ENCODE measurements around the gene BACE1.

DNA sequence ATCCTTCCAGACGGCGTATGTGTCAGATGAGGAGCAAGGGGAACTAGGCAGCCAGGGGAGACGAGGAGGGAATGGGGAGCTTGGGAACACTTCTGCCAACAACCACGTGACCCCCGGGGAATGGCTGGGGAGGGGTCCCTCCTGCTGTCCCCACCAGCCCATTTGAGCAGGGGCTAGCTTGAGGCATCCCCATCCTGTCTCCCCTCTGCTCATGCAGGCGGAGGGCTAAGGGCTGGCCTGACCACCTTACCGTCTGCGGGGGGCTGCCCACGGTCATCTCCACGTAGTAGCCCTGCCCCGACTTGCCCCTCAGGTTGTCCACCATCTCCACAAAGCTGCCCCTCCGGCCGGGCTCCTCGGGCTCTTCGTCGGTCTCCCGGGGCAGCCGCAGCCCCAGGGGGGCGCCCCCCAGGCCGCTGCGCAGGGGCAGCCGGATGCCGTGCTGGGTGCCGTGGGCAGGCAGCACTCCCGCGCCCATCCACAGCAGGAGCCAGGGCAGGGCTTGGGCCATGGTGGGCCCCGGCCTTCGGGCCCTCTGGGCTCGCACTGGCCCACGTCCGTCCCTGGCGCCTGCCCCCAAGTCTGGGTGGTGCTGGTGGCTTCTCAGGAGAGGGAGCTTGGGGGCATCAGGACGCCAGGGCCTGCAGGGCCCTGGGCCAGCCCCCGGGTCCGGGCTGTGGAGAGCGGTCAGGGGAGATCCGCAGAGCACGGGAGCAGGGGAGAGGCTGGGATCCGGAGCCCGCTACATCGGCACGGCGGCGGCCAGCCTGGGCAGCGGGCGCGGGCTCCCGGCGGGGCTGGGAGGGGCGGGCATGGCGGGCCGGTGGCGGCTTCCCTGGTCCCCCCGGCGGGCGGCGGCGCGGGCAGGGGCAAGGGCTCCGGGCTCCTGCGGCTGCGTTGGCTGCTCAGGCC, 515 bp downstream of the BACE1 start:
- TF ChIP-seq TEAD4 (IDR thresholded peaks at IDR 0.05; ENCODE audit: borderline replicate concordance, insufficient read depth), result no peak
- TF ChIP-seq RFX5 (IDR thresholded peaks at IDR 0.05; ENCODE audit: low read length), result 0 out of 2 replicates have a peak, but pooled peaks have one; percentile 14
- TF ChIP-seq, protein P1, sequence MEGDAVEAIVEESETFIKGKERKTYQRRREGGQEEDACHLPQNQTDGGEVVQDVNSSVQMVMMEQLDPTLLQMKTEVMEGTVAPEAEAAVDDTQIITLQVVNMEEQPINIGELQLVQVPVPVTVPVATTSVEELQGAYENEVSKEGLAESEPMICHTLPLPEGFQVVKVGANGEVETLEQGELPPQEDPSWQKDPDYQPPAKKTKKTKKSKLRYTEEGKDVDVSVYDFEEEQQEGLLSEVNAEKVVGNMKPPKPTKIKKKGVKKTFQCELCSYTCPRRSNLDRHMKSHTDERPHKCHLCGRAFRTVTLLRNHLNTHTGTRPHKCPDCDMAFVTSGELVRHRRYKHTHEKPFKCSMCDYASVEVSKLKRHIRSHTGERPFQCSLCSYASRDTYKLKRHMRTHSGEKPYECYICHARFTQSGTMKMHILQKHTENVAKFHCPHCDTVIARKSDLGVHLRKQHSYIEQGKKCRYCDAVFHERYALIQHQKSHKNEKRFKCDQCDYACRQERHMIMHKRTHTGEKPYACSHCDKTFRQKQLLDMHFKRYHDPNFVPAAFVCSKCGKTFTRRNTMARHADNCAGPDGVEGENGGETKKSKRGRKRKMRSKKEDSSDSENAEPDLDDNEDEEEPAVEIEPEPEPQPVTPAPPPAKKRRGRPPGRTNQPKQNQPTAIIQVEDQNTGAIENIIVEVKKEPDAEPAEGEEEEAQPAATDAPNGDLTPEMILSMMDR (IDR thresholded peaks at IDR 0.05), result no peak
- TF ChIP-seq GABPA (IDR thresholded peaks at IDR 0.05; ENCODE audit: low read depth), result no peak
- TF ChIP-seq MXI1 (IDR thresholded peaks at IDR 0.05; ENCODE audit: low read depth, low read length), result no peak
- TF ChIP-seq POLR2AphosphoS5 (IDR thresholded peaks at IDR 0.05; ENCODE audit: low read depth, low read length), result no peak
- no peak for TF ChIP-seq TAF1 (IDR thresholded peaks at IDR 0.05; ENCODE audit: borderline replicate concordance, low read depth, low read length)
- TF ChIP-seq MEF2A (IDR thresholded peaks at IDR 0.05; ENCODE audit: borderline replicate concordance, low read depth), result no peak
- TF ChIP-seq, protein P2, sequence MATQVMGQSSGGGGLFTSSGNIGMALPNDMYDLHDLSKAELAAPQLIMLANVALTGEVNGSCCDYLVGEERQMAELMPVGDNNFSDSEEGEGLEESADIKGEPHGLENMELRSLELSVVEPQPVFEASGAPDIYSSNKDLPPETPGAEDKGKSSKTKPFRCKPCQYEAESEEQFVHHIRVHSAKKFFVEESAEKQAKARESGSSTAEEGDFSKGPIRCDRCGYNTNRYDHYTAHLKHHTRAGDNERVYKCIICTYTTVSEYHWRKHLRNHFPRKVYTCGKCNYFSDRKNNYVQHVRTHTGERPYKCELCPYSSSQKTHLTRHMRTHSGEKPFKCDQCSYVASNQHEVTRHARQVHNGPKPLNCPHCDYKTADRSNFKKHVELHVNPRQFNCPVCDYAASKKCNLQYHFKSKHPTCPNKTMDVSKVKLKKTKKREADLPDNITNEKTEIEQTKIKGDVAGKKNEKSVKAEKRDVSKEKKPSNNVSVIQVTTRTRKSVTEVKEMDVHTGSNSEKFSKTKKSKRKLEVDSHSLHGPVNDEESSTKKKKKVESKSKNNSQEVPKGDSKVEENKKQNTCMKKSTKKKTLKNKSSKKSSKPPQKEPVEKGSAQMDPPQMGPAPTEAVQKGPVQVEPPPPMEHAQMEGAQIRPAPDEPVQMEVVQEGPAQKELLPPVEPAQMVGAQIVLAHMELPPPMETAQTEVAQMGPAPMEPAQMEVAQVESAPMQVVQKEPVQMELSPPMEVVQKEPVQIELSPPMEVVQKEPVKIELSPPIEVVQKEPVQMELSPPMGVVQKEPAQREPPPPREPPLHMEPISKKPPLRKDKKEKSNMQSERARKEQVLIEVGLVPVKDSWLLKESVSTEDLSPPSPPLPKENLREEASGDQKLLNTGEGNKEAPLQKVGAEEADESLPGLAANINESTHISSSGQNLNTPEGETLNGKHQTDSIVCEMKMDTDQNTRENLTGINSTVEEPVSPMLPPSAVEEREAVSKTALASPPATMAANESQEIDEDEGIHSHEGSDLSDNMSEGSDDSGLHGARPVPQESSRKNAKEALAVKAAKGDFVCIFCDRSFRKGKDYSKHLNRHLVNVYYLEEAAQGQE (IDR thresholded peaks at IDR 0.05; ENCODE audit: low read depth, low read length), result no peak
- TF ChIP-seq RCOR1 (IDR thresholded peaks at IDR 0.05; ENCODE audit: low read length), result no peak
- no peak for TF ChIP-seq GATA2 (CRISPR knock-in tag; IDR thresholded peaks at IDR 0.05)
- TF ChIP-seq, protein P3, sequence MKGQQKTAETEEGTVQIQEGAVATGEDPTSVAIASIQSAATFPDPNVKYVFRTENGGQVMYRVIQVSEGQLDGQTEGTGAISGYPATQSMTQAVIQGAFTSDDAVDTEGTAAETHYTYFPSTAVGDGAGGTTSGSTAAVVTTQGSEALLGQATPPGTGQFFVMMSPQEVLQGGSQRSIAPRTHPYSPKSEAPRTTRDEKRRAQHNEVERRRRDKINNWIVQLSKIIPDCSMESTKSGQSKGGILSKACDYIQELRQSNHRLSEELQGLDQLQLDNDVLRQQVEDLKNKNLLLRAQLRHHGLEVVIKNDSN (IDR thresholded peaks at IDR 0.05; ENCODE audit: borderline replicate concordance, low read depth), result peak; percentile 64; the same call in 1 of the 2 replicates
- no peak for TF ChIP-seq RAD21 (IDR thresholded peaks at IDR 0.05; ENCODE audit: low read length)

Measured in SK-N-SH (cell line).